GM23338 (cell line): ENCODE results near the gene MTMR6. TPM values are rescaled to one million over a fixed set of nuclear protein-coding genes. Genes with fewer than 3 reads are reported as not detected.
A peak's percentile ranks its signal among the peaks of the same experiment; 100 is the strongest.

Experiments
- ATAC-seq: fragments of 200-7000 bp; cut with Tn5 transposase; 3 replicates; pipeline ENCODE4 v1.9.1; 2020
- DNase-seq: peaks from one replicate; pipeline ENCODE4 v3.0.0-alpha.2; 2015; ENCODE audit warnings: low spot score
- H2AFZ ChIP-seq: fragments of 200-600 bp; sonication (generic); 2 replicates; pipeline ENCODE4 v1.8.0; 2016; ENCODE audit warnings: antibody characterized with exemption, mild to moderate bottlenecking, moderate library complexity
- H3F3A ChIP-seq: fragments of 200-600 bp; sonication (generic); replicated peaks from 2 replicates; pipeline ENCODE4 v1.8.0; 2017; ENCODE audit warnings: antibody characterized with exemption, mixed run types, low read depth
- H3K27ac ChIP-seq: fragments of 200-600 bp; sonication (generic); 2 replicates; pipeline ENCODE4 v1.6.1; 2016; ENCODE audit warnings: low read depth
- H3K27me3 ChIP-seq: fragments of 200-600 bp; sonication (generic); 2 replicates; pipeline ENCODE4 v1.8.0; 2016; ENCODE audit warnings: mild to moderate bottlenecking, mixed run types, moderate library complexity; ENCODE audit not compliant: insufficient read depth
- H3K36me3 ChIP-seq: fragments of 200-600 bp; sonication (generic); 2 replicates; pipeline ENCODE4 v1.8.0; 2016; ENCODE audit warnings: mild to moderate bottlenecking; ENCODE audit not compliant: insufficient read depth
- H3K4me1 ChIP-seq: fragments of 200-600 bp; sonication (generic); 2 replicates; pipeline ENCODE4 v1.8.0; 2016; ENCODE audit warnings: mild to moderate bottlenecking, moderate library complexity; ENCODE audit not compliant: insufficient read depth
- H3K4me2 ChIP-seq: fragments of 200-600 bp; sonication (generic); 2 replicates; pipeline ENCODE4 v1.7.1; 2017; ENCODE audit warnings: mixed run types
- H3K4me3 ChIP-seq: fragments of 200-600 bp; sonication (generic); 2 replicates; pipeline ENCODE4 v1.6.1; 2016; ENCODE audit warnings: mixed run types
- H3K79me2 ChIP-seq: fragments of 200-600 bp; sonication (generic); replicated peaks from 2 replicates; pipeline ENCODE4 v1.8.0; 2017; ENCODE audit warnings: mild to moderate bottlenecking; ENCODE audit not compliant: insufficient read depth
- H3K9me2 ChIP-seq: fragments of 200-600 bp; sonication (generic); 2 replicates; pipeline ENCODE4 v1.8.0; 2017; ENCODE audit not compliant: insufficient read depth
- H4K20me1 ChIP-seq: fragments of 200-600 bp; sonication (generic); replicated peaks from 2 replicates; pipeline ENCODE4 v1.8.0; 2017; ENCODE audit warnings: mild to moderate bottlenecking; ENCODE audit not compliant: insufficient read depth
- H3K27ac Mint-ChIP-seq: 2 replicates; pipeline ENCODE4 v1.8.0; 2020; ENCODE audit warnings: inconsistent platforms, mild to moderate bottlenecking, moderate library complexity, mixed read lengths
- H3K27me3 Mint-ChIP-seq: 3 replicates; pipeline ENCODE4 v1.8.0; 2022; ENCODE audit warnings: low read depth, mild to moderate bottlenecking, moderate library complexity, mixed read lengths, inconsistent platforms; ENCODE audit not compliant: insufficient read depth, poor library complexity
- H3K36me3 Mint-ChIP-seq: 3 replicates; pipeline ENCODE4 v1.8.0; 2021; ENCODE audit warnings: low read depth, mild to moderate bottlenecking, inconsistent platforms, moderate library complexity, mixed read lengths
- H3K4me1 Mint-ChIP-seq: 3 replicates; pipeline ENCODE4 v1.8.0; 2020; ENCODE audit warnings: mild to moderate bottlenecking, inconsistent platforms, mixed read lengths
- H3K4me3 Mint-ChIP-seq: 3 replicates; pipeline ENCODE4 v1.8.0; 2021; ENCODE audit warnings: moderate library complexity, mild to moderate bottlenecking, inconsistent platforms, mixed read lengths
- H3K9me3 Mint-ChIP-seq: 3 replicates; pipeline ENCODE4 v1.8.0; 2020; ENCODE audit warnings: moderate library complexity, mild to moderate bottlenecking, inconsistent platforms, mixed read lengths
- CREB1 ChIP-seq: fragments of 250-450 bp; sonication (Bioruptor Pico); IDR thresholded peaks from 2 replicates; pipeline ENCODE4 v1.5.0; 2020; ENCODE audit warnings: low read depth, mild to moderate bottlenecking, moderate library complexity
- CTCF ChIP-seq, 2 experiments: fragments of 200-600 bp in 1 of 2; sonication (generic) in 1 of 2; conservative IDR thresholded peaks; 2 replicates each; pipeline versions ENCODE4 v1.5.1 to v1.6.1; 2016 to 2017; ENCODE audit warnings: antibody characterized with exemption in 2 of 2, low read depth in 2 of 2, mild to moderate bottlenecking in 2 of 2, moderate library complexity in 1 of 2
- ETS1 ChIP-seq: IDR thresholded peaks from 2 replicates; pipeline ENCODE4 v1.6.1; 2016; ENCODE audit warnings: antibody characterized with exemption
- EZH2 ChIP-seq: fragments of 200-600 bp; sonication (generic); IDR thresholded peaks from one replicate; pipeline ENCODE4 v1.8.0; 2017; ENCODE audit warnings: antibody characterized with exemption, mild to moderate bottlenecking, low read depth; ENCODE audit not compliant: unreplicated experiment
- EZH2phosphoT487 ChIP-seq: fragments of 200-600 bp; sonication (generic); IDR thresholded peaks from one replicate; pipeline ENCODE4 v1.8.1; 2018; ENCODE audit warnings: antibody characterized with exemption; ENCODE audit not compliant: unreplicated experiment
- JUNB ChIP-seq: IDR thresholded peaks from one replicate; pipeline ENCODE4 v1.6.1; 2016; ENCODE audit warnings: antibody characterized with exemption; ENCODE audit not compliant: unreplicated experiment
- NANOG ChIP-seq: IDR thresholded peaks from 2 replicates; pipeline ENCODE4 v1.6.1; 2016; ENCODE audit warnings: antibody characterized with exemption, borderline replicate concordance
- ZNF114 ChIP-seq: fragments of 250-450 bp; sonication (Bioruptor Pico); IDR thresholded peaks from 2 replicates; pipeline ENCODE4 v1.5.0; 2020; ENCODE audit warnings: mild to moderate bottlenecking, moderate library complexity
- polyA plus RNA-seq: library from polyadenylated mRNA; unstranded; fragments of >200 nt; fragmentation: Nextera tagmentation; extraction: Ambion mirVana; gene quantifications from 2 replicates; pipeline ENCODE4 v1.2.1, GENCODE V29; 2016
- total RNA-seq: library from RNA; depleted of rRNA; stranded (reverse); fragments of >200 nt; shearing (Covaris generic); gene quantifications from 2 replicates; pipeline ENCODE4 v1.2.3, GENCODE V29; 2014

MTMR6 gene
- total and polyA plus RNA-seq, 2 experiments from 2014 or later: 4.6 to 9.5 TPM

DNA sequence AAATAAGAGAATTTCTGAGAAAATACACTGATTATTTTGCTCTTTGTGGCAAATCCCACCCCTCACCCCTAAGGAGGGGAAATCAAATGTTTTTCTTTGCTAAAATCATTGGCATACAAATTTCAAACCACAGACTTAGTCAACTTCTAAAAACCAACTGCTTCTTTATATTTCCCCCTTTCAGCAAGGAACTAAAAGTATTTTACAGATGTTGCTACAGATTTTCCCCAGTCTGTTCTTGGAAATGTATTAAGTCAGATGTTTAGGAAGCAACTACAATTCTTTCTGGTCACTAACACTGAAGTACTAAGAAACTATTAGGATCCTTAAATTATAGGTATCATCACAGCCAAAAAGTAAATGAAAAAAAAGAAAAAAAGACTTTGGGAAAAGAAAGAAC lies 6.9 kb downstream of the MTMR6 start (continued):
- TF ChIP-seq CREB1 (CRISPR knock-in tag): no peak
- no peak for TF ChIP-seq ZNF114 (CRISPR knock-in tag)
- no peak for TF ChIP-seq ETS1
- TF ChIP-seq NANOG: no peak

- no peak overlapping the region for H2AFZ ChIP-seq
- TF ChIP-seq EZH2 (no peak), CREB1 (CRISPR knock-in tag) (no peak), ZNF114 (CRISPR knock-in tag) (no peak), EZH2phosphoT487 (no peak), NANOG (no peak), ETS1 (no peak), CTCF (conservative IDR thresholded peaks at IDR 0.05; ENCODE audit: low read depth in 2 of 2) (no peak)
- H3K4me3 ChIP-seq: no peak overlapping the region
- no peaks in the 10 kb centered on the region for H3K36me3 ChIP-seq
- H3K27ac ChIP-seq: no peak overlapping the region
- Mint-ChIP-seq H3K27me3 (no peaks in the 10 kb centered on the region), H3K27ac (no peak overlapping the region), H3K4me3 (no peak overlapping the region), H3K4me1 (peaks cover 6% of the 10 kb centered on the region), H3K9me3 (no peaks in the 10 kb centered on the region), H3K36me3 (0 out of 3 replicates have a peak, but pooled peaks cover 3% of the 10 kb centered on the region)
- 0 out of 2 replicates have a peak, but pooled peaks cover 3% of the 10 kb centered on the region for H3K4me1 ChIP-seq
- no peaks in the 10 kb centered on the region for H3F3A ChIP-seq
- H3K9me2 ChIP-seq: no peaks in the 10 kb centered on the region
- peaks cover 3% of the 10 kb centered on the region; the same call in 1 of the 2 replicates for H3K79me2 ChIP-seq
- H3K4me2 ChIP-seq: no peak overlapping the region
- ATAC-seq (no peak), DNase-seq (no peak)
- peaks cover 4% of the 10 kb centered on the region; the same call in 1 of the 2 replicates for H4K20me1 ChIP-seq
- no peaks in the 10 kb centered on the region for H3K27me3 ChIP-seq
These were observed 10.5 kb downstream of the MTMR6 start for GRCh38 chr13:25276748-25277147.

DNA sequence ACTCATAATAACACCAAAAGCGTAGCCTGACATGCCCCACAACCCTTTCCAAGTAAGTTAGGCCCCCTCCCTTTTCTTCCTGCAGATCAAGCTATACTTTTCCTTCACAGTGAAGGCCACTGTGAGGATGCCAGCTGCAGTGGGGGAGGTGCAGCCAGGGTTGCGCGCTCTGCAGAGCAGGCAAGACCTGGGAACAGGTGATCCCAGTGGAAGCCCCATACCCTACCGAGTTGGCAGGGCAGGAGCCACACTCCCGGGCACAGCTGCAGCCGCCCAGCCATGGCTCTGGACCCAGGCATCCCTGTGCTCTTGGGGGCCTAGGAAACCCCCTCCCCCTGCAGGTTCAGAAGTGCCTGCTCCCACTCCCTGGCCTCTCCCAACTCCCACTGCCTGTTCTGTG lies 18.7 kb downstream of the MTMR6 start:
- Histone ChIP-seq H3K27ac (no peak overlapping the region), H3K9me2 (no peaks in the 10 kb centered on the region), H3F3A (no peaks in the 10 kb centered on the region), H2AFZ (no peak overlapping the region), H3K4me3 (no peak overlapping the region), H3K4me2 (no peak overlapping the region), H3K79me2 (no peaks in the 10 kb centered on the region), H3K36me3 (no peaks in the 10 kb centered on the region), H3K27me3 (no peaks in the 10 kb centered on the region), H4K20me1 (no peaks in the 10 kb centered on the region), H3K4me1 (no peaks in the 10 kb centered on the region)
- H3K36me3 Mint-ChIP-seq: no peaks in the 10 kb centered on the region
- no peaks in the 10 kb centered on the region for H3K9me3 Mint-ChIP-seq
- DNase-seq: no peak
- H3K27me3 Mint-ChIP-seq: no peaks in the 10 kb centered on the region
- TF ChIP-seq JUNB: no peak
- TF ChIP-seq CTCF (conservative IDR thresholded peaks at IDR 0.05; ENCODE audit: low read depth in 2 of 2): no peak
- TF ChIP-seq EZH2phosphoT487: no peak
- TF ChIP-seq ETS1: no peak
- no peak for TF ChIP-seq EZH2
- no peak for TF ChIP-seq CREB1 (CRISPR knock-in tag)
- no peak for TF ChIP-seq NANOG
- peak; percentile 61 for ATAC-seq
- peaks cover 6% of the 10 kb centered on the region; the same call in 2 of the 3 replicates for H3K4me1 Mint-ChIP-seq
- no peak overlapping the region for H3K4me3 Mint-ChIP-seq
- no peak overlapping the region for H3K27ac Mint-ChIP-seq
